ENCODE results near the gene CRHR2. TPM values are rescaled to one million over a fixed set of nuclear protein-coding genes. Genes with fewer than 3 reads are reported as not detected.
"Not testable (repeated sequence)": the region's sequence is repeated elsewhere in the genome, so short reads cannot be mapped to it uniquely, and the experiment has no call there.

The CRHR2 gene
- not detected for total RNA-seq

- no peak for DNase-seq
Observed at GRCh38 chr7:30682212-30683083, at the start of gene CRHR2. Gene CRHR2 (minus strand): TSS chr7:30682456. CDS start chr7:30682280, 176 bp downstream.

GRCh38 chr7:30731581-30731980 is 49.3 kb upstream of the CRHR2 start:
- no peak for DNase-seq

- DNase-seq = no peak
Observed at GRCh38 chr7:30730996-30731395, 48.7 kb upstream of the CRHR2 start.

GRCh38 chr7:30730097-30730496 is 47.8 kb upstream of the CRHR2 start:
- DNase-seq = no peak

- DNase-seq = no peak
Observed at GRCh38 chr7:30729642-30730041, 47.4 kb upstream of the CRHR2 start.

GRCh38 chr7:30728591-30729100 is 46.4 kb upstream of the CRHR2 start:
- no peak for DNase-seq

GRCh38 chr7:30727061-30727945 is 45.0 kb upstream of the CRHR2 start:
- peak; percentile 41 for DNase-seq

GRCh38 chr7:30726296-30727006 is 44.2 kb upstream of the CRHR2 start:
- no peak for DNase-seq

- no peak for DNase-seq
Observed at GRCh38 chr7:30723776-30724175, 41.5 kb upstream of the CRHR2 start.

GRCh38 chr7:30722671-30723070 is 40.4 kb upstream of the CRHR2 start:
- DNase-seq = no peak

GRCh38 chr7:30722187-30722586 is 39.9 kb upstream of the CRHR2 start:
- no peak for DNase-seq

- DNase-seq = no peak
Observed at GRCh38 chr7:30721211-30721610, 39.0 kb upstream of the CRHR2 start.

GRCh38 chr7:30719434-30719833 is 37.2 kb upstream of the CRHR2 start:
- DNase-seq = not testable (repeated sequence)

GRCh38 chr7:30717181-30717580 is 34.9 kb upstream of the CRHR2 start:
- no peak for DNase-seq

GRCh38 chr7:30714129-30714528 is 31.9 kb upstream of the CRHR2 start:
- DNase-seq = no peak

- DNase-seq = no peak
Observed at GRCh38 chr7:30713392-30713791, 31.1 kb upstream of the CRHR2 start.

GRCh38 chr7:30710669-30711068 is 28.4 kb upstream of the CRHR2 start:
- no peak for DNase-seq

GRCh38 chr7:30709549-30709948 is 27.3 kb upstream of the CRHR2 start:
- no peak for DNase-seq

- no peak for DNase-seq
Observed at GRCh38 chr7:30708983-30709382, 26.7 kb upstream of the CRHR2 start.

- no peak for DNase-seq
Observed at GRCh38 chr7:30708412-30708811, 26.2 kb upstream of the CRHR2 start.

GRCh38 chr7:30707391-30708357 is 25.4 kb upstream of the CRHR2 start:
- DNase-seq = no peak

GRCh38 chr7:30706908-30707307 is 24.7 kb upstream of the CRHR2 start:
- no peak for DNase-seq

Data from effector CD4-positive, alpha-beta T cell (primary cell).